SU-DHL-6 (cell line): ENCODE data around the gene ZSCAN10.

ENCODE experiments used
- H2AFZ ChIP-seq: fragments of 200-600 bp; sonication (generic); 2 replicates; pipeline ENCODE4 v1.6.1; 2014; ENCODE audit warnings: low read depth, mild to moderate bottlenecking, moderate library complexity, mixed read lengths, antibody characterized with exemption, low read length; ENCODE audit not compliant: severe bottlenecking
- H3F3A ChIP-seq: fragments of 200-600 bp; shearing (Covaris generic); 2 replicates; pipeline ENCODE4 v1.6.0; 2016; ENCODE audit warnings: antibody characterized with exemption, mild to moderate bottlenecking; ENCODE audit not compliant: insufficient read depth
- H3K27ac ChIP-seq: fragments of 200-600 bp; sonication (generic); 2 replicates; pipeline ENCODE4 v1.5.1; 2016; ENCODE audit warnings: low read depth, mild to moderate bottlenecking, low read length, moderate library complexity, mixed read lengths
- H3K27me3 ChIP-seq: fragments of 200-600 bp; sonication (generic), shearing (Covaris generic); 2 replicates; pipeline ENCODE4 v1.6.0; 2014; ENCODE audit warnings: mild to moderate bottlenecking, low read length
- H3K36me3 ChIP-seq: fragments of 200-600 bp; sonication (generic); 2 replicates; pipeline ENCODE4 v1.6.1; 2014; ENCODE audit warnings: mild to moderate bottlenecking, low read length, mixed read lengths
- H3K4me2 ChIP-seq: fragments of 300-600, 200-600 bp; shearing (Covaris generic), sonication (generic); 2 replicates; pipeline ENCODE4 v1.6.0; 2014; ENCODE audit warnings: low read length, low read depth, mild to moderate bottlenecking; ENCODE audit not compliant: poor library complexity, severe bottlenecking
- H3K4me3 ChIP-seq: fragments of 200-600 bp; sonication (generic); 2 replicates; pipeline ENCODE4 v1.5.1; 2014; ENCODE audit warnings: antibody characterized with exemption, low read length, mild to moderate bottlenecking, mixed read lengths; ENCODE audit not compliant: insufficient read depth, poor library complexity, severe bottlenecking
- H3K79me2 ChIP-seq: fragments of 200-600 bp; sonication (generic); 2 replicates; pipeline ENCODE4 v1.6.1; 2014; ENCODE audit warnings: mild to moderate bottlenecking, low read length, moderate library complexity; ENCODE audit not compliant: insufficient read depth
- H3K9ac ChIP-seq: fragments of 200-600 bp; sonication (generic); 2 replicates; pipeline ENCODE4 v1.7.0; 2014; ENCODE audit warnings: mild to moderate bottlenecking, low read length
- H3K9me2 ChIP-seq: fragments of 200-600 bp; sonication (generic); replicated peaks from 2 replicates; pipeline ENCODE4 v1.6.1; 2014; ENCODE audit warnings: low read length; ENCODE audit not compliant: insufficient read depth
- H3K9me3 ChIP-seq: fragments of 200-600 bp; sonication (generic); 2 replicates; pipeline ENCODE4 v1.6.1; 2014; ENCODE audit warnings: low read length, mixed read lengths; ENCODE audit not compliant: insufficient read depth
- H4K20me1 ChIP-seq: fragments of 200-600 bp; sonication (generic); 2 replicates; pipeline ENCODE4 v1.6.1; 2014; ENCODE audit warnings: low read depth, mild to moderate bottlenecking, antibody characterized with exemption, low read length, moderate library complexity, mixed read lengths
- EZH2phosphoT487 ChIP-seq: fragments of 200-600 bp; sonication (generic), shearing (Covaris generic); conservative IDR thresholded peaks from 2 replicates; pipeline ENCODE4 v1.6.1; 2018; ENCODE audit warnings: mild to moderate bottlenecking, antibody characterized with exemption, low read length, moderate library complexity, mixed read lengths
- TF ChIP-seq, protein P1 (sequence below): fragments of 200-600 bp; sonication (generic); IDR thresholded peaks from one replicate; pipeline ENCODE4 v1.5.1; 2017; ENCODE audit warnings: antibody characterized with exemption, mild to moderate bottlenecking, low read length, moderate library complexity; ENCODE audit not compliant: insufficient read depth, poor library complexity, severe bottlenecking

Gene ZSCAN10

DNA sequence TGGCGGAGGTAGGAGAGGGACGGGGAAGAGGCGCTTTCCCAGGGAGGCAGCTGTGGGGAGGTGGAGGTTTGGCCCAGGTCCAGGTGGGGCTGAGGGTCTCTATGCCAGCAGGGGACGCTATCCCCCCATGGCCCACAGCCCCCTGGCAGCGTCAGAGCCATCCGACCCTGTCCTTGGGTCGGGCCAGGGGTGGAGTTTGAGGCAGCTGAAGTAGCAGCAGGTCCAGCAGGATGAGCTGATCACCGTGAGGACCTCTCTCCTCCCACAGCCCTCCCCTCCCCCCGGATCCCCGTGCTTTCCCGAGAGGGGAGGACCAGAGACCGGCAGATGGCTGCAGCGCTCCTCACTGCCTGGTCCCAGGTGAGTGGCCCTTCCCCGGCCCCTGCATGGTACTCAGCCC is 16.5 kb upstream of the ZSCAN10 start:
- no peaks in the 10 kb centered on the region for H3K27me3 ChIP-seq
- H2AFZ ChIP-seq: no peak overlapping the region
- H3K79me2 ChIP-seq: no peaks in the 10 kb centered on the region
- H3K36me3 ChIP-seq: no peaks in the 10 kb centered on the region
- no peaks in the 10 kb centered on the region for H3F3A ChIP-seq
- H3K9me2 ChIP-seq: no peaks in the 10 kb centered on the region
- H3K27ac ChIP-seq: no peak overlapping the region
- no peak overlapping the region for H3K4me3 ChIP-seq
- TF ChIP-seq, protein P1, sequence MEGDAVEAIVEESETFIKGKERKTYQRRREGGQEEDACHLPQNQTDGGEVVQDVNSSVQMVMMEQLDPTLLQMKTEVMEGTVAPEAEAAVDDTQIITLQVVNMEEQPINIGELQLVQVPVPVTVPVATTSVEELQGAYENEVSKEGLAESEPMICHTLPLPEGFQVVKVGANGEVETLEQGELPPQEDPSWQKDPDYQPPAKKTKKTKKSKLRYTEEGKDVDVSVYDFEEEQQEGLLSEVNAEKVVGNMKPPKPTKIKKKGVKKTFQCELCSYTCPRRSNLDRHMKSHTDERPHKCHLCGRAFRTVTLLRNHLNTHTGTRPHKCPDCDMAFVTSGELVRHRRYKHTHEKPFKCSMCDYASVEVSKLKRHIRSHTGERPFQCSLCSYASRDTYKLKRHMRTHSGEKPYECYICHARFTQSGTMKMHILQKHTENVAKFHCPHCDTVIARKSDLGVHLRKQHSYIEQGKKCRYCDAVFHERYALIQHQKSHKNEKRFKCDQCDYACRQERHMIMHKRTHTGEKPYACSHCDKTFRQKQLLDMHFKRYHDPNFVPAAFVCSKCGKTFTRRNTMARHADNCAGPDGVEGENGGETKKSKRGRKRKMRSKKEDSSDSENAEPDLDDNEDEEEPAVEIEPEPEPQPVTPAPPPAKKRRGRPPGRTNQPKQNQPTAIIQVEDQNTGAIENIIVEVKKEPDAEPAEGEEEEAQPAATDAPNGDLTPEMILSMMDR: peak; percentile 19
- TF ChIP-seq EZH2phosphoT487: no peak
- no peak overlapping the region for H3K4me2 ChIP-seq
- no peak overlapping the region for H3K9ac ChIP-seq
- no peaks in the 10 kb centered on the region for H4K20me1 ChIP-seq
- no peaks in the 10 kb centered on the region for H3K9me3 ChIP-seq

DNA sequence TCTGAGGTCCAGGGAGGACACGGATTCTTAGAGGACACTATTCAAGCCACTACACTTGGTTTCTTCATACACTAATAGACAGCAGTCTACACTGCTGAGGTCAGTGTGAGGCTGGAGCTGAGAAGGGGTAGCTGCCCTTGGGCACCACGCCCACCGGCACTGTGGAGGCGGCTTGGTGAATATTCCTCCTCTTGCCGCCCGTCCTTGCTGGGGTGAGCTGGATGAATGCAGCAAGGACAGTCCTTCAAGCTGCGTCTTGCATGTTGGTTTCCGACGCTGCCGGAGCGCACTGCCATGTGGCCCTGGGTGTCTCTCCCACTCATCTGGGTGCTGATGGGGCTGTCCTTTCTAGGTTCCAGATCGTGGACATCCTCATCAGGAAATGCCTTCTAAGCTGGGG is 15.9 kb upstream of the ZSCAN10 start:
- H3K79me2 ChIP-seq: no peaks in the 10 kb centered on the region
- H3K4me3 ChIP-seq: no peak overlapping the region
- no peaks in the 10 kb centered on the region for H3K9me2 ChIP-seq
- H3K27me3 ChIP-seq: no peaks in the 10 kb centered on the region
- H3K9ac ChIP-seq: no peak overlapping the region
- TF ChIP-seq, protein P1: no peak
- TF ChIP-seq EZH2phosphoT487: no peak
- H3K4me2 ChIP-seq: no peak overlapping the region
- no peaks in the 10 kb centered on the region for H3F3A ChIP-seq
- H3K9me3 ChIP-seq: no peaks in the 10 kb centered on the region
- H3K36me3 ChIP-seq: no peaks in the 10 kb centered on the region
- H4K20me1 ChIP-seq: no peaks in the 10 kb centered on the region
- H3K27ac ChIP-seq: no peak overlapping the region
- no peak overlapping the region for H2AFZ ChIP-seq

DNA sequence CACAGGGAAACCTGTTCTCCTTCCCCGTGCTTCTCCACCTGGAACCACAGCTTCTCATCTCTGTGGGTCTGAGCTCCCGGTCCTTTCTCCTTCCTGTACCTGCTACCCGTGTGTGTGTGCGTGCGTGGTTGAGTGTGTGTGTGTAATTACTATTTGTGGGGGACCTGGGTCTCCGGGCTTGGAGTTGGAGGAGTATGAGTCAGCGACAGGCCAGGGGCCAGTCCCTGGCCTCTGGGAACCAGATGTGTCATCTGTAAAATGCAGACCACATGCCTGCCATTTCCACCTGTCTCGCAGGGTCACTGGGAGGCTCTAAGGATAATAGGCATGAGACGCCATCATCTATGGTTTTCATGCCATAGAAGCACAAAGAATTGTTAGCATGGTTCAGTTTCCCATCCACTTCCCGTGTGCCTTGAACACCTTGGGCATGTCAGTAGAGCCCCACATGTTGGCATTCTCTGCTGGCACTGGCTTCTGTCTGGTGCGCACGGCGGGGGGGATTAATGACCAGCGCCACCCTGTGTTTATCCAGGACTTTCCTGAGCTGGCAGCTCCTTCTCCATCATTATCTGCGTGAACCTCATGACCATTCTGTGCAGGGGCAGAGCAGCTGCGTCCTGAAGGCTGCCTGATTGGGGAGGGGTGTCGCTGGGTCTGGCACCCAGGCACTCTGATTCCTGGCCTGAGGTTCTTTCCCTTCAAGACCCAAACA is 14.8 kb upstream of the ZSCAN10 start:
- Histone ChIP-seq H2AFZ (no peak overlapping the region), H3K27me3 (no peaks in the 10 kb centered on the region), H3K27ac (no peak overlapping the region), H3K9me3 (no peaks in the 10 kb centered on the region), H3K4me3 (no peak overlapping the region), H3K36me3 (no peaks in the 10 kb centered on the region), H3K9ac (no peak overlapping the region), H3K4me2 (no peak overlapping the region), H3K9me2 (no peaks in the 10 kb centered on the region), H3K79me2 (no peaks in the 10 kb centered on the region), H4K20me1 (no peaks in the 10 kb centered on the region), H3F3A (no peaks in the 10 kb centered on the region)
- TF ChIP-seq, protein P1: no peak
- no peak for TF ChIP-seq EZH2phosphoT487
